Adrenal gland (tissue), 12 donors: ENCODE results near the gene NOSIP. TPM values are rescaled to one million over a fixed set of nuclear protein-coding genes. Genes with fewer than 3 reads are reported as not detected.

Source experiments
- DNase-seq, 7 donors: peaks; one replicate each; pipeline ENCODE4 v3.0.0-alpha.2; 2019 to 2020
- H3K27ac ChIP-seq, 5 donors: fragments of 200-600 bp; sonication (generic) in 4 of 5; 1 replicate in 3 of 5; 2 replicates in 2 of 5; pipeline versions ENCODE4 v1.5.1 to v1.8.0; 2016 to 2020; ENCODE audit warnings: mild to moderate bottlenecking in 1 of 5
- H3K27me3 ChIP-seq: fragments of 200-600 bp; 2 replicates; pipeline ENCODE4 v1.8.0; 2021
- H3K36me3 ChIP-seq, 2 donors: fragments of 200-600 bp; replicated peaks in 1 of 2; 1 replicate in 1 of 2; 2 replicates in 1 of 2; pipeline versions ENCODE4 v1.5.1 to v1.8.0; 2018 to 2022
- H3K4me1 ChIP-seq, 2 donors: fragments of 200-600 bp; replicated peaks in 1 of 2; 1 replicate in 1 of 2; 2 replicates in 1 of 2; pipeline versions ENCODE4 v1.5.1 to v1.8.0; 2018 to 2021
- H3K4me3 ChIP-seq, 4 donors: fragments of 200-600 bp; sonication (generic) in 3 of 4; one replicate each; pipeline ENCODE4 v1.5.1; 2016 to 2018
- H3K9me3 ChIP-seq, 3 donors: fragments of 200-600 bp; sonication (generic) in 1 of 3; replicated peaks in 1 of 3; 1 replicate in 2 of 3; 2 replicates in 1 of 3; pipeline versions ENCODE4 v1.5.1 to v1.8.0; 2016 to 2021
- CTCF ChIP-seq, 6 experiments: fragments of 450-650 bp in 4 of 6; fragments of 200-600 bp in 2 of 6; sonication (generic) in 1 of 6; IDR thresholded peaks; 1 replicate in 5 of 6; 2 replicates in 1 of 6; pipeline versions ENCODE4 v1.5.1 to v1.8.0; 2016 to 2021; ENCODE audit warnings: antibody characterized with exemption in 6 of 6, mild to moderate bottlenecking in 2 of 6, moderate library complexity in 1 of 6
- POLR2A ChIP-seq, 2 donors: fragments of 450-650 bp; IDR thresholded peaks; one replicate each; pipeline ENCODE4 v1.6.1; 2017; ENCODE audit warnings: antibody characterized with exemption in 2 of 2, mild to moderate bottlenecking in 2 of 2, moderate library complexity in 1 of 2
- WGBS, 4 donors: extraction: QIAGEN DNeasy Blood & Tissue Kit in 2 of 4; methylation state at CpG; one replicate each; pipeline versions ENCODE4 v1.1.5 to v1.1.7; 2013 to 2017; 5-methylcytosine and 5-hydroxymethylcytosine counted together
- intact Hi-C, 2 donors: fragments of 100-400 bp; cut with DNase I; formaldehyde crosslinking; loops; one replicate each; pipeline versions ENCODE4 v1.14.1 to v1.15.0; 2022 to 2023
- polyA plus RNA-seq, 3 donors: library from polyadenylated mRNA; stranded (reverse); fragments of 200-250 nt in 2 of 3; fragments of 350-450 nt in 1 of 3; fragmentation: Illumina TruSeq in 1 of 3; extraction: RNeasy Lipid Tissue Mini Kit (QIAGEN cat#74804) in 1 of 3; gene quantifications; one replicate each; pipeline ENCODE4 v1.2.3, GENCODE V29; 2013 to 2014
- total RNA-seq, 9 donors: library from RNA; depleted of rRNA in 4 of 9; stranded (reverse); fragments of >200 nt in 4 of 9; fragments of 120-200 nt in 1 of 9; fragmentation: NEBNext Ultra II Directional in 1 of 9; extraction: Animal tissue kit (Norgen Biotek cat#: 25700) in 1 of 9; gene quantifications; one replicate each; pipeline versions ENCODE4 v1.1.0 to v1.2.4, GENCODE V29; 2013 to 2023
- donor health status: healthy with polysubstance abuse.
- donor health status: Bipolar disorder and iron deficiency.
- donor health status: DM: yes; HTN: yes; CAD: no.
- donor health status: DM: no; HTN: no; CAD: no.
- donor health status: DM: no; HTN: no; CAD: no.
- donor health status: DM: yes; HTN: yes; CAD: no.

NOSIP gene
- total and polyA plus RNA-seq, 12 donors = 35.0 to 159 (median 64.2) TPM

DNA sequence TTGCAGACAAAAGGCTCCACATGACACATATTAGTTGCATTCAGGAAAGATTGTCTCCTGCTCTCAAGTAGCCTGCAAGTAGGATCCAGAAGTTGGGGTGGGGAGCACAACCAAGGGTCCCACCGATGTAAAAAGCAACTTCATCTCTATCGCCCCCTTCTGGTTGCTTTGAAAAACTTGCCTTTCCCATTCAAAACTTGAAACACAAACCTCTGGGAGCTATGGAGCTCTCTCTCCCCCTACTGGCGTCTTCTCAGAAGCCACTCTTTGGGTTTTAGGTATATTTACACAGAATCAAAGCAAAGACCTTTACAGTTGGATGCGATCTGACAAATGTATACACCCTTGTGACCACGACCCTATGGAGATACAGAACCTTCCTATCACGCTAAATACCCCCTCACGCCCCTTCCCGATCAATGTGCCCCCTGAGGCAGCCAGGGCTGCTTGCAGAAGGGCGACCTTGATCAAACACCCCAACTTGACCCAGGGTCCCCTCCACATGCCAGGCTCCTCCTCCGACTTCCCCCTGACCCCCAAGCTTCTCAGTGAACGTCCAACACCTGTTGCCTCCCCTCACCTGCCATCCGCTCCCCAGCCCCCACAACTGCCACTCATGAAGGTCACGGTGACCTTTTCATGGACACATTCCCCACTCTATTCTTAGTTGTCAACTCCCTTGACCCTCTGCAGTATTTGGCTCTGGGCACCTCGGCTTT is 10.1 kb downstream of the NOSIP start:
- WGBS, 4 donors = 15 to 26% (median 21%) methylated on average over 14 of the region's 14 CpGs
- no peaks in the 10 kb centered on the region for H3K27me3 ChIP-seq
- H3K27ac ChIP-seq = peak overlapping the region in 2 of 5 donors; percentile 41 to 63
- peak; percentile 64 to 86 (median 71) for DNase-seq
- intact Hi-C loops = no loop called here
- H3K4me1 ChIP-seq = peaks cover 15 to 27% of the 10 kb centered on the region in 2 donors
- H3K36me3 ChIP-seq = no peaks in the 10 kb centered on the region
- no peak overlapping the region for H3K4me3 ChIP-seq
- TF ChIP-seq POLR2A (IDR thresholded peaks at IDR 0.05) = no peak
- TF ChIP-seq CTCF (IDR thresholded peaks at IDR 0.05) = peak; percentile 98 to 100 (median 99)
- no peaks in the 10 kb centered on the region for H3K9me3 ChIP-seq

DNA sequence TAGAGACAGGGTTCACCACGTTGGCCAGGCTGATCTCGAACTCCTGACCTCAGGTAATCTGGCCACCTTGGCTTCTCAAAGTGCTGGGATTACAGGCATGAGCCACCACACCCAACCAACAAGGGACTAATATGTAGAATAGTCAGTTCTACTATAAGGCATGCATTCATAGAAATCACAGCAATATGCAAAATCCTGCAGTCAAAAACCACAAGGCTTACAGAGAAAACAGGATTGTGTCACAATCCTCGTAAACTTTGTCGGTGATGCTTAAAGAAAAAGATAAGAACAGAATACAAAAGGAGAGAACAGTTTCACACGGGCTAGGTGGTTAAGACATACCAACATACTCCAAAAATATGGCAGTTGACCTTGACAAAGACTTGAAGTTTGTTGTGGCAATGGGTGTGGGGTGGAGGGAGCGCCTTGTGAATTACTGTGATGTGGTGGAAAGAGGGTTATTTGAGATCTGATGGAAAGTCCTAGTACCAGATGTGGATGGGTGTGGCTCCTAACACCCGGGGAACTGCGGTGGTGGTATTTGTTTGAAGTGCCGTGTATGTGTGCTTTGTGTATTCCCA is 12.4 kb downstream of the NOSIP start:
- peaks cover 0 to 4% of the 10 kb centered on the region in 2 donors for H3K36me3 ChIP-seq
- H3K4me3 ChIP-seq = no peak overlapping the region
- H3K27ac ChIP-seq = peak overlapping the region in 1 of 5 donors; percentile 17
- H3K27me3 ChIP-seq = no peaks in the 10 kb centered on the region
- intact Hi-C loops = no loop called here
- no peak for DNase-seq
- no peaks in the 10 kb centered on the region for H3K9me3 ChIP-seq
- H3K4me1 ChIP-seq = peaks cover 21 to 41% of the 10 kb centered on the region in 2 donors
- TF ChIP-seq POLR2A (IDR thresholded peaks at IDR 0.05) (no peak), CTCF (IDR thresholded peaks at IDR 0.05) (no peak)
- 52 to 63% (median 62%) methylated on average over 9 of the region's 9 CpGs for WGBS, 4 donors

GRCh38 chr19:49566302-49566701 is 14.1 kb downstream of the NOSIP start:
- no peaks in the 10 kb centered on the region for H3K27me3 ChIP-seq
- intact Hi-C loops = no loop called here
- no peaks in the 10 kb centered on the region for H3K9me3 ChIP-seq
- no peak overlapping the region for H3K27ac ChIP-seq
- TF ChIP-seq POLR2A (IDR thresholded peaks at IDR 0.05) = no peak
- 94 to 100% (median 96%) methylated on average over 3 of the region's 3 CpGs for WGBS, 4 donors
- H3K4me1 ChIP-seq = peaks cover 19 to 42% of the 10 kb centered on the region in 2 donors
- H3K36me3 ChIP-seq = peaks cover 0 to 4% of the 10 kb centered on the region in 2 donors
- no peak overlapping the region for H3K4me3 ChIP-seq
- no peak for DNase-seq

DNA sequence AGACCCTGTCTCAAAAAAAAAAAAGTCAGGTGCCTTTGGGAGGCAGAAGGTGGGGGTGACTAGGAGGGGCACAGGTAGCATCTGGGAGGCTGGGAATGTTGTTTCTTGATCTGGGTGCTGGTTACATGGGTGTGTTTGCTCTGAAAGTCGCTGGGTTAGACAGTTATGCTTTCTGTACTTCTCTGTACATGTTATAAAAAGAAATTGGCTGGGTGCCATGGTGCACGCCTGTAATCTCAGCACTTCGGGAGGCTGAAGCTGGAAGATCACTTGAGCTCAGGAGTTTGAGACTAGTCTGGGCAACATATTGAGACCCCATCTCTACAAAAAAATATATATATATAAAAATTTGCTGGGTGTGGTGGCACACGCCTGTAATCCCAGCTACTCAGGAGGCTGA is 15.1 kb downstream of the NOSIP start:
- intact Hi-C loops = no loop called here
- TF ChIP-seq CTCF (IDR thresholded peaks at IDR 0.05) (no peak), POLR2A (IDR thresholded peaks at IDR 0.05) (no peak)
- WGBS, 4 donors = 25 to 36% (median 31%) methylated on average over 4 of the region's 4 CpGs
- no peaks in the 10 kb centered on the region for H3K9me3 ChIP-seq
- no peak overlapping the region for H3K4me3 ChIP-seq
- H3K27ac ChIP-seq = no peak overlapping the region
- peak in 5 of 7 donors; percentile 57 to 73 (median 60) for DNase-seq
- peaks cover 9 to 37% of the 10 kb centered on the region in 2 donors for H3K4me1 ChIP-seq
- H3K36me3 ChIP-seq = peaks cover 0 to 4% of the 10 kb centered on the region in 2 donors
- H3K27me3 ChIP-seq = no peaks in the 10 kb centered on the region
